Stromal cell of bone marrow (primary cell): ENCODE data around the gene RAD9A.
A peak's percentile ranks its signal among the peaks of the same experiment; 100 is the strongest.
"Not testable (repeated sequence)": the region's sequence is repeated elsewhere in the genome, so short reads cannot be mapped to it uniquely, and the experiment has no call there.

ENCODE experiments used
- DNase-seq: peaks from one replicate; pipeline ENCODE4 v3.0.0-alpha.2; 2012; ENCODE audit warnings: low read depth

The RAD9A gene

DNA sequence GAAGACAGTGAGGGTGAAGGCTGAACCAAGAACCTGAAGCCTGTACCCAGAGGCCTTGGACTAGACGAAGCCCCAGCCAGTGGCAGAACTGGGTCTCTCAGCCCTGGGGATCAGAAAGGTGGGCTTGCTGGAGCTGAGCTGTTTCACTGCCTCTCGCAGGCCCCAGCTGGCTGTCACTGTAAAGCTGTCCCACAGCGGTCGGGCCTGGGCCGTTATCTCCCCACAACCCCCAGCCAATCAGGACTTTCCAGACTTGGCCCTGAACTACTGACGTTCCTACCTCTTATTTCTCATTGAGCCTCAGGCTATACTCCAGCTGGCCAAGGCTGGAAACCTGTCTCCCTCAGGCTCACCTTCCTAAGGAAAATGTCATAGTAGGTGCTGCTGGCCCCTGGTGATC, 5.8 kb downstream of the RAD9A start:
- DNase-seq = no peak

DNA sequence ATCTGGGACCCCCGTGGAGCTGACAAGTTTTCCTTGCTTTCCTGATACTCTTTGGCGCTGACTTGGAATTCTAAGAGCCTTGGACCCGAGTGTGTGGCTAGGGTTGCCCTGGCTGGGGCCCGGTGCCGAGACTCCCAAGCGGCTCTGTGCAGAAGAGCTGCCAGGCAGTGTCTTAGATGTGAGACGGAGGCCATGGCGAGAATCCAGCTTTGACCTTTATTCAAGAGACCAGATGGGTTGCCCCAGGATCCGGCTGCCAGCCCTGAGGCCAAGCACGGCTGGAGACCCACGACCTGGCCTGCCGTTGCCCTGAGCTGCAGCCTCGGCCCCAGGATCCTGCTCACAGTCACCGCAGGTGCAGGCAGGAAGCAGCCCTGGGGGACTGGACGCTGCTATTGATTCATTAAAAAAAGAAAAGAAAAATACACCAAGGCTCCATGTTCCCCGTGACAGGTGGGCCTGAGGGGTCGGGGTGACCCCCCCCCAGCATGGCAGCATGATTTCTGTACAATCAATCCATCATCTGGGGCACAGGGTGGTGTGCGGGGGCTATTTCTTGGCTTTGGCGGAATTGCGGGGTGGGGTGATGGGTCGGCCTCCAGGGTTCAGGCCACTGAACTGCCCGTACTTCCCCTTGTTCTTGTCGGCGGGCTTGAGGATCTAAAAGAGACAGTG, 6.3 kb downstream of the RAD9A start:
- no peak for DNase-seq

DNA sequence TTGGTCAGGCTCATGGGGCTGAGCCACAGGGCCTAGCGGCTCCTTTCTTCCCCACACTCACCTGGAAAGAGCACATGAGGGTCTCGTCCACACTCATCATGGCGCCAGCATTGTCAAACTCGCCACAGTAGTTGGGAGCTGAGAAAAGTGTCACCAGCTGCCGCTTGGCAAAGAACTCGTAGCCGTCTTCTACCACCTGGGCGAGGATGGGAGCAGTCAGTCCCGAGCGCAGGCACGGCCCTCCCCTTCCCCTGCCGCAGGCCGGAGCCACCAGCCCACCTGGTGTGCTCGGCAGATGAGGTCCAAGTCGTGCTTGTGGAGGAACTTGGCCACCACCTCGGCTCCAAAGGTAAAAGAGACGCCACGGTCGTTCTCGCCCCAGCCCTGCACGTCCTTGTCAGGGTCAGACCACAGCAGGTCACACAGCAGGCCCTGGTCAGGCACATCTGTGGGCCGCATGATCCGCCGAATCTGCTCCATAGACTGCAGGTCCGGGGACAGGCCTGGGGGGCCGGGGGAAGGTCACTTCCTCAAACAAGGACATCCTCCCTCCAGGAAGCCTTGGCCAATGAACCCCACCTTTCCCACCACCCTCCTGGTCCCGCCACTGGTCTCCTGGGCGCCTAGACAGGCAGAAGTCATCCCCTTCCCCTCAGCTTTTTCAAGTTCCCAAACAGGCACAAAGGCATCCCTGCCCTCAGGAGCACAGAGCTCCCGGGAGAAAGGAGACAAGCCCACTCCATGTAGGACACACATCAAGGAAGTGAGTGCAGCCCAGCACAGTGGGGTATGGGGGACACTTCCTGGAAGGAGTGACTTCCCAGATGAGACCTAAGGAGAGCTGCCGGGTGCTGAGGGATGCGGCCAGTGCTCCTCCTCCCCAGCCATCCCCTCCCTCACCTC, 7.1 kb downstream of the RAD9A start:
- no peak for DNase-seq

DNA sequence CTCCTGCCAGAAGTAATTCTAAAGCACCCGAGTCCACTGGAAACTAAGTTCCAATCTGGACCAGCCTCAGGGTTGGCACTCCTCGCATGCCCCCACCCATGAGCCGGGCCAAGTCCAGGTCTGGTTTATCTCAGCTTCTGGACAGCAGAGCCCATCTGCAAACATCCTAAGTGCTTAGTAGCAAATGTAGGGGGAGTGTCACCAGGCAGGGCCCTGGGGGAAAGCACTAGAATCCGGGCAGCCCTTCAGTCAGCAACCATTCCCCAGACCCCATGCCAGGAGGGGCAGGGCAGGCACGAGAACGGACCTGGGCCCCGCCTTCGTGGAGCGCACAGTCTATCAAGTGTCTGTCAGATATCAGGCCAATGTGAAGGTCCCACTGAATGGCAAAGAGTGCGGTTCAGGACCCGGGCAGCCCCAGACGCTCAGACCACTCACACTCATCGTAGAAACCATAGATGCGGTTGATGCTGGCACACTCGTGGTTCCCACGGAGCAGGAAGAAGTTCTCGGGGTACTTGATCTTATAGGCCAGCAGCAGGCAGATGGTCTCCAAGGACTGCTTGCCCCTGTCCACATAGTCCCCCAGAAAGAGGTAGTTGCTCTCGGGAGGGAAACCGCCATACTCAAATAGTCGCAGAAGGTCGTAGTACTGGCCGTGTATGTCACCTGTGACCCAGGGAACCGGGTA, 8.6 kb downstream of the RAD9A start:
- no peak for DNase-seq

DNA sequence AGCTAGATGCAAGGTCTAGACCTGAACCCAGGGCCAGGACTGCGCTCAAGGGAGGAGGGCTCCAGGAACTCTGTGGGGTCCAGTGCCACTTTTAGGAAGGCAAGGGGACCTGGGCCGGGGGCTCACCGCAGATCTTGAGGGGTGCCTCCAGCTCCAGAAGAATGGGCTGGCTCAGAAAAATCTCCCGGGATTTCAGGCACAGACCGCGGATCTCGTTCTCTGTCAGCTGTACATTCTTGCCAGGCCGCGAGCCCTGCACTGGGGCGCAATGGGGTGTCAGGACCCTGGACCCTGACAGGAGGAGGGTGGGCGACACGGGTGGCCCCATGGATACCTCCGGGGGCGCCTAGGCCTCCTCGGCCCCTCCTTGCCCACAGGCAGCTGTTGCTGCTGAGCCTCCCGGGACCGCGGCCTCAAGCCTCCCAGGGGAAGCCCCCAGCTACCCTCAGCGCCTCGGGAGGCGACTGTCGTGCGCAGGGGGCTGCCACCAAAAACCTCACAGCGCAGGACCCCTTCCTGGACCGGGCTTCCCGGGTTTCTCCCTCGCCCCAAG, 9.2 kb downstream of the RAD9A start:
- no peak for DNase-seq

DNA sequence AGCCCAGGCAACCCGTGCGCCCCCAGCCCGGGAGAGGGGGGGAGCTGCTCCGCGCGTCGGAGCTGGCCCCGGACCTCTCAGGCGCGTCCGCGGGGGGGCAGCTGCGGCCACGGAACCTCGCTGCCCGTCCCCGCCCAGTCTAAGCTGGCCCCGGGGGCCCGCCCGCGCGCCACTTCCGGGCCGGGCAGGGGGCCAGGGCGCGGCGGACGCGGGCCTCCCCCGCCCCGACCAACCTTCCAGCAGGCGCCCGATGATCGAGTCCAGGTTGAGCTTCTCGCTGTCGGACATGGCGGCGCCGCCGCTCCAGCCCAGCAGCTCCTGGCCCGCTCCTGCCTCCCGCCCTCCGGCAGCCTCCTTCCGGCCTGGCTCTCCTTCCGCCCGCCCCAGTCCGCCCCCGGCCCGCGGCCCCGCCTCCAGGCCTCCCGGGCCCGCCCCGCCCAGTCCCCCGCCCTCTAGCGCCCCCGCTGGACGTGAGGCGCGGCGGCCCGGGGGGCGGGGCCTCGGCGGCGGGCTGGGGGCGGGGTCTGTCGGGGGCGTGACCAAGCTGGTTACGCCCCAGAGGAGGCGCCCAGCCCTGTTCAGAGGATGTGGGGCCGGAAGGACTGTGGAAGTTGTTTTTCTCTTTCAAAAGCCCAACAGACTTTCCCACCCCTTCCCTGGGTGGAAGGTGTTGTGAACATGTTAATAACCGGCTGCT, 9.9 kb downstream of the RAD9A start, which contains the start of gene PPP1CA:
Gene PPP1CA, minus strand, starts transcription at position 364 of the 697 bp plus-strand sequence. Its CDS starts 76 bp downstream, at position 288.
- peak; percentile 72 for DNase-seq

DNA sequence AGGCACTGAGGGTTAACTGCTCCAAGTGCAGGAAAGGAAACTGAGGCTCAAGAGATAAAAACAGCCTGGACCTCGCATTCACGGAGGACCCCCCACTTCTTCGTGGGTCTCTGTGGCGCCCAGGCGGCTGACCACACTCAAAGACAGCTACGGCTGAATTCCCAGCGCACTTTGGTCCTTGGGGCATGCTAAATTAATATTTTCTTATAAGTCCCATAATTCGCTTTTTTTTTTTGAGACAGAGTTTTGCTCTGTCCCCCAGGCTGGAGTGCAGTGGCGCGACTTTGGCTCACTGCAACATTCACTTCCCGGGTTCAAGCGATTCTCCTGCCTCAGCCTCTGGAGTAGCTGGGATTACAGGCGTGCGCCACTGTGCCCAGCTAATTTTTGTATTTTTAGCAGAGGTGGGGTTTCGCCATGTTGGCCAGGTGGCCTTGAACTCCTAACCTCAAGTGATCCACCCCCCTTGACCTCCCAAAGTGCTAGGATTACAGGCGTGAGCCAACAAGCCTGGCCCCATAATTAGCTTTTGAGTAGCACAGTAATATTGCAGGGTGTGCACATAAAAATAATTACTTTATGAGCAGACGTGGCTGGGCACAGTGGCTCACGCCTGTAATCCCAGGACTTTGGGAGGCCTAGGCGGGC, 10.5 kb downstream of the RAD9A start:
- DNase-seq = not testable (repeated sequence)

DNA sequence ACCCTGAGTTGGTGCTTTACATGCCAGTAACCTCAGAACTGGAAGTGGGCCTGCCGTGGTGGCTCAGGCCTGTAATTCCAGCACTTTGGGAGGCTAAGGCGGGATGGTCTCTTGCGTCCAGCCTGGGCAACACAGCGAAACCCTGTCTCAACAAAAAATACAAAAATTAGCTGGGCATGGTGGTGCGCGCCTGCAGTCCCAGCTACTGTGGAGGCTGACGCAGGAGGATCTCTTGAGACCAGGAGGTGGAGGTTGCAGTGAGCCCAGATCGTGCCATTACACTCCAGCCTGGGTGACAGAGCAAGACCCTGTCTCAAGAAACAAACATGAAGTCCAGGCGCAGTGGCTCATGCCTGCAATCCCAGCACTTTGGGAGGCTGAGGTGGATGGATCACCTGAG, 11.3 kb downstream of the RAD9A start:
- DNase-seq = not testable (repeated sequence)

DNA sequence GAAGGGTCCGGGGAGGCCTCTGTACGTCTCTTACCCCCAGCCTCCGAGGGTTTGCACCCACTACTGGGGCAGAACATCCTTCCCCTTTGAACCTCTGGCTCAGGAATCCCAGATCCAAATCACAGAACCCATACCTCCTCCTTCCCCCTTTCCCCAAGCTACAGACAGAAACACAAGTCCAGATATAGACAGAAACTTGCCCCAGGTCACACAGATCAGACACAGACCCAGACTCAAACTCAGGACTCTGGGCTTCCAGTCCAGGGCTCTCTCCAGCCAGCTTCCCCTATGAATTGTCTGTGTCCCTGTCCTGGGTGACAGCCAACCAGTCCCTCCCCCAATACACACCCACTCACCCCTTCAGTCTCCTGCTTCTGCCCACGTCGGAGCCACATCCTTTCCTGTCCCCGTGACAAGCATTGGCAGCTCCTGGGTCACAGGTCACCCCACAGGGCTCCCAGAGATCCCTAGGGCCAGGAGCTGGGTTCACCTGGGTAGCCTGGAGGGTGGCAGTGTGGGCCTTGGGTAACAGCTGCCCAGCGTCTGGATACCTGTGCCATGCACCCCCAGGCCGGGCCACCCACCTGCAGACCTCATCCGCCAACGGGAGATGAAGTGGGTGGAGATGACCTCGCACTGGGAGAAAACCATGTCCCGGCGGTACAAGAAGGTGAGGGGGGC, 12.9 kb downstream of the RAD9A start:
- no peak for DNase-seq

DNA sequence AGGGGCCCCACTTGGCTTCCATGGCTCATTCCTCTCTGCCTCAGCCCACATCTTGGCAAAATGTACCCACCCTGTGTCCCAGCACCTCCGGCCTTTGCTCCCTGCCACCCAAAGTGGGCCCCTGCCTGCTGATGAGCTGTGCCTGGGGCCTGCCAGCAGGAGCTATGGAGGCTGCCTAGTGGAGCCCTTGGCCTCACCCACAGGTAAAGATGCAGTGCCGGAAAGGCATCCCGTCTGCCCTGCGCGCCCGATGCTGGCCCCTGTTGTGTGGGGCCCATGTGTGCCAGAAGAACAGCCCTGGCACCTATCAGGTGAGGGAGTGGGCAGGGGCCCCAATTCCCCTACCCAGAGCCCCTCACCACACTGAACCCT, 13.4 kb downstream of the RAD9A start:
- DNase-seq = no peak

DNA sequence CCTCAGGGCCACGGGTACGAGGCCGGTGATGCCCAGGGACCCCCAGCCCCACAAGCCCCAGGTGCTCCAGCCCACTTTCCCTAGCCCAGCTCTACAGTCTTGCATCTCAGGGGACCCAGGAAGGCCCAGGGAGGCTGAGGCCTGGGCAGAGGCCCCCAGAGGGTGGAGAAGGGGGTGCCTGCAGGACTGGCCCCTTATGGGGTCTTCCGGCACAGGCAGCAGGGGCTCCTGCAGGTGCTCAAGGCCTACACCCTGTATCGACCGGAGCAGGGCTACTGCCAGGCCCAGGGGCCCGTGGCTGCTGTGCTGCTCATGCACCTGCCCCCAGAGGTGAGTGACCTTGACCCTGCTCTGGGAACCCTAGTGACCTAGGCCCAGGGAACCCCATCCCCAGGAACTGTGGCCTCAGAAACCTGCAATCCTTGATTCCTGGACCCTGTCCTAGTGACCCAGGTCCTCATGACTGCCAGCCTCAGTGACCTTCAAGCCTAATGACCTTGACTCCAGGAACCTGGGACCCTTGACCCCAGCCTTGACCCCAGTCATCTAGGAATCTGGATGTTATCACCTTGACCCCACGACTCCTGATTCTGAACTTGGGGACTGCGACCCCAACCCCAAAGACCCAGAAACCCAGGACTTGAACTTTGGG, 14.0 kb downstream of the RAD9A start:
- no peak for DNase-seq

DNA sequence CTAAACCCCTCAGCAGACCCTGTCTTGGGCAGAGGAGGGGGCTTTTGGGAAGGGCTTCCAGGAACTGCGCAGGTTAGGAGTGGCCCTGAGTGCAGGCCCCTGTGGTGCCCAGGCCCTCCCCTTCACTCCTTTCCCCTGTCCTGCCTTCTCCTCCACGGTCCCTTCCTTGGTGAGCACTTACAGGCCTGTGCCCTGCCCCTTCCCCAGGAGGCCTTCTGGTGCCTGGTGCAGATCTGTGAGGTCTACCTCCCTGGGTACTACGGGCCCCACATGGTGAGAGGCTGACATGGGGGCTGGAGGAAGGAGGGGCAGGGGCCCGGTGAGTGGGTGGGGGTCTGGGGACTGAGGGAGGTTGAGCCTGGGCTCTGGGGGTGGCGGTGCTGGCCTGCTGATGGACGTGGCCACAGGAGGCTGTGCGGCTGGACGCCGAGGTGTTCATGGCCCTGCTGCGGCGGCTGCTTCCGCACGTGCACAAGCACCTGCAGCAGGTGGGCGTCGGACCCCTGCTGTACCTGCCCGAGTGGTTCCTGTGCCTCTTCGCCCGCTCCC, 14.7 kb downstream of the RAD9A start:
- DNase-seq = no peak

DNA sequence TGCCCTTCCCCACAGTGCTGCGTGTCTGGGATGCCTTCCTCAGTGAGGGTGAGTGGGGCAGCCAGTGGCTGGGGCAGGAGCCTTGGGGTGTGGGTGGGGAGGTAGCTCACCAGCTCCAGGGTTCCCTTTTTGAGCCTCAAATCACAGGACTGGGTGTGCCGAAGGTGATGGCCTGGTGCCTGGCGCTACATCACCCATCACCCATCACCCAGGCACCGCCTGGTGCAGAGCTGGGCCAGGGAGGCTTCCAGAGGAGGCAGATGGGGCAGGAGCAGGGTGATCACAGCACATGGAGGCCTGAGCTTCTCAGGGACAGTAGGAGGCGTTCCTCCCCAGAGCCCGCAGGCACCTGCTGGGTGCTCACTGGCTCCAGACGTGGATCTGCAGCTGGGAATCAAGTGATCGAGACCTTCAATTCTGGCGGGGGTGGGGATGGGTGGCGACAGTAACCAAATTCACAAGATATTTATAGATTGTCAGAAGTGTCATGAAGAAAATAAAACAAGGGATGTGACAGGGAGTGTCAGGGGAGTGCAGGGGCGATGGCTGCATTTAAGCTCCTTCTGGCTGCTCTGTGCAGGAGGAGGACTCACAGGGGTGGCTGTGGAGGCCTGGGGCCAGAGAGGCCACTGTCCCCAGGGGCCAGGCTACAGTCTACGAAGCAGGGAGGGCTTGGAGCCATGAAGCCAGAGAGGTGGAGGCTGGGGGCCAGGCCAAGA, 15.3 kb downstream of the RAD9A start:
- no peak for DNase-seq

DNA sequence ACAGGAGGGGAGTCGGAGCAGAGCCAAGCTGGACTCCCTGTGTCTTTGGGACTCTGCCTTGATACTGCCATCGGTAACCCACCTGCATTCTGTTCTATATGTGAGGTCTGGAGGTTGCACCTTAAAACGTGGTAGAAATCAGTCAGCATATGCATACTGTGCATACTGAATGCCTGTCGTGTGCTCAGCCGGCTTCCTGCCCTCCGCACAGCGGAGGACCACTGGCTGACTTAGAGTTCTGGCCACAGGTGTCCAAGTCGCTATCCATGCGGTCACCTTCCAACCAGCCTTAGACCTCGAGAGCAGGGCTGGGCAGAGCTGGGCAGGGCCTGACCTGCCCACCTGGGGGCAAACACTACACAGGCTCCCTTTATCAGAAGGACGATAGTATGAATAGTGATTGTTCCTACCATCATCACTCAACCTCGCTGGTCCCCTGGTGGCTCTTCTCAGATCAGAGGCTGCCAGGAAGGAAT, 15.9 kb downstream of the RAD9A start:
- DNase-seq = no peak

DNA sequence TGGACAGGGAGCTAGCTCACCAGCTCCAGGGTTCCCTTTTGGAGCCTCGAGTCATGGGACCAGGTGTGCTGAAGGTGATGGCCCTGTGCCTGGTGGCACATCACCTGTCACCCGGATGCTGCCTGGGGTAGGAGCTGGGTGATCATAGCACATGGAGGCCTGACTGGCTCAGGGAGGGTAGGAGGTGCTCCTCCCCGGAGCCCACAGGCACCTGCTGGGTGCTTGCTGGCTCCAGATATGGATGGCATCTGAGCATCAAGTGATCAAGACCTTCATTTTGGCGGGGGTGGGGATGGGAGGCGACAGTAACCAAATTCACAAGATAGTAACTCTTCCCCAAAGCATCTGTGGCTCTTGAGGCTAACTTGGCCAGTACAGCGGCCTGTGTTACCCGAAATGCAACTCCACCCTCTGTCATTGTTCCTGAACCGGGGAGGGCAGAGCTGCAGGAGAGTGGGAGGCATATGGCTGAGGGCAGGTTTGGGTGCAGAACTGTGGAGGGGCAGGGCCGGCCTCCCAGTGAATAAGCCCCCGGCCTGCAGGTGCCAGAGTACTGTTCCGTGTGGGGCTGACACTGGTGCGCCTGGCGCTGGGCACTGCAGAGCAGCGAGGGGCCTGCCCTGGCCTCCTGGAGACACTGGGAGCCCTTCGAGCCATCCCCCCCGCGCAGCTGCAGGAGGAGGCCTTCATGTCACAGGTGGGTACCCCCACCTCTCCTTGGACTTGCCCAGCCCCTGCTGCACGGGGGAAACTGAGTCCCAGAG, 16.8 kb downstream of the RAD9A start:
- DNase-seq = no peak

DNA sequence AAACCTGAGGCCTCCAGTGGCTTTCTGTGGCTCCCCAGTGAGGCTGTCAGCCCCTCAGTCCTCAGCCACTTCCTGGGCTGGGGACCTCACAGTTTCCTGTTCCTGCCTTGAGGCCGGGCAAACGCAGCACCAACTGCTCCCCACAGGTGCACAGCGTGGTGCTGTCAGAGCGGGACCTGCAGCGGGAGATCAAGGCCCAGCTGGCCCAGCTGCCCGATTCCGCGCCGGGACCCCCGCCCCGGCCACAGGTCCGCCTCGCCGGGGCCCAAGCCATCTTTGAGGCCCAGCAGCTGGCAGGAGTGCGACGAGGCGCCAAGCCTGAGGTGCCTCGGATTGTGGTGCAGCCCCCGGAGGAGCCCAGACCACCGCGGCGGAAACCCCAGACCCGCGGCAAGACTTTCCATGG, 17.5 kb downstream of the RAD9A start:
- DNase-seq = no peak

DNA sequence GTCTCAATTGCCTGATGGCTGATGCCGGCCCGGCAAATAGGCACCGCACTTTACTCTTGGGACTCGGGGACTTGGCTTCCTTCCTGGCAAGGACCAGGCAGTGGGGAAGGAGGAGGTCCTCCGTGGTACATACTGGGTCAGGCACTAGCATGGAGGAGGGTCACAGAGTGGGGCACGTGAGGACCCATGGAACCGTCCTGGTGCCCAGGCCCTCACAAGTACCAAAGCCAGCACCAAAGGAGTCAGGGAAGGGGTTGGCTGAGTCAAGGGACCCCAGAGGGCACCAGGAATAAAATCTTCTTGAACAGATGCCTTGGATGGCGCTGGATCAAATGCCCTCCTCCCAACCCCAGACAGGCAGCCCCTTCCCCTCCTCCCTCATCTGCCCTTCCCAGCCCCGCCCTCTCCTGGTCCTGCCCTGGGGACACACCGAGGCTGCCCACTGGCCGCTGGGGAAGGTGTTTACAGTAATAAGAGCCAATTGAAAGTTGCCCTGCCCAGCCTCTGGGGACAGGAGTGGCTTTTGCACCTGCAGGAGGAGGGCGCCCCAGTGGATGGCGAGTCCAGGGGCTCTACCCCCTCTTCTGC, 18.1 kb downstream of the RAD9A start:
- DNase-seq = no peak

DNA sequence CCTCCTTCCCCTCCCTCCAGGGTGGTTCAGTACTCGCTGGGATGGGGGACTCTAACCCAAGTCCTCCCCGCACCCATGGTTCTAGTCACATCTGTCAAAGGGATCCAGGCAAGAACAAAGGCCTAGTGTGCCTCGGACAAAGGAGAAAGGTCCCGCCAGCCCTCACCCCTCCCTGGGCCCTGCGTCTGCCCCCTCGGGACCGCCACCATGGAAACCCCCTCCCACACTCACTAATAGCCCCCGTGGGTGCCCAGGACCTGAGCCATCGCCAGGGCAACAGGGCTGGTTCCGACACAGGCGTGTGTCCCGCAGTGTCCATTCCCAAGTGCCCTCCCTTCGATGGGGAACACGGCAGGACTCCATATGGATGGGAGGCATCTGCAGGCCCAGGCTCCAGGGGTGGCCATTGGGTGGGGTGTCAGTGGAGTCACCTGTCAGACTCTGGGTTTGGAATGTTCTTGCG, 18.6 kb downstream of the RAD9A start:
- DNase-seq = no peak
